ENCODE measurements around the gene CHMP2A. TPM values are rescaled to one million over a fixed set of nuclear protein-coding genes. Genes with fewer than 3 reads are reported as not detected.

Gene CHMP2A
- total and polyA plus RNA-seq, 2 of the 13 experiments (the other 11 are each of a cell fraction or from before 2014, with no cell fraction given): 49.7 to 55.0 TPM

- no peak for TF ChIP-seq ZNF713 (CRISPR knock-in tag; IDR thresholded peaks at IDR 0.05)
- peak; percentile 54 for TF ChIP-seq SRY (CRISPR knock-in tag; IDR thresholded peaks at IDR 0.05)
- TF ChIP-seq JARID2 (CRISPR knock-in tag; IDR thresholded peaks at IDR 0.05; ENCODE audit: insufficient replicate concordance): no peak
- 0 out of 2 replicates have a peak, but pooled peaks have one; percentile 34 for TF ChIP-seq PPARG (CRISPR knock-in tag; conservative IDR thresholded peaks at IDR 0.05)
- TF ChIP-seq CHD4 (IDR thresholded peaks at IDR 0.05; ENCODE audit: borderline replicate concordance, low read length): no peak
- TF ChIP-seq NR2F6 (IDR thresholded peaks at IDR 0.05): peak; percentile 41; the same call in 1 of the 2 replicates
- TF ChIP-seq NR2F6 (CRISPR knock-in tag; IDR thresholded peaks at IDR 0.05): 0 out of 2 replicates have a peak, but pooled peaks have one; percentile 44
- TF ChIP-seq ZFP36L1 (CRISPR knock-in tag; IDR thresholded peaks at IDR 0.05): no peak
- TF ChIP-seq XRCC5 (optimal IDR thresholded peaks at IDR 0.05; ENCODE audit: low read length): peak; percentile 44
- TF ChIP-seq KDM2A (CRISPR knock-in tag; IDR thresholded peaks at IDR 0.05; ENCODE audit: borderline replicate concordance, low read depth): peak; percentile 82; the same call in 1 of the 2 replicates
- peak; percentile 73; the same call in 1 of the 2 replicates for TF ChIP-seq ZSCAN9 (CRISPR knock-in tag; IDR thresholded peaks at IDR 0.05; ENCODE audit: borderline replicate concordance)
- peak; percentile 38; the same call in 1 of the 2 replicates for TF ChIP-seq ZSCAN22 (CRISPR knock-in tag; IDR thresholded peaks at IDR 0.05)
- peak; percentile 58; the same call in 1 of the 2 replicates for TF ChIP-seq RFX1 (IDR thresholded peaks at IDR 0.05)
- TF ChIP-seq TGIF2 (CRISPR knock-in tag; IDR thresholded peaks at IDR 0.05): peak; percentile 50; the same call in 1 of the 2 replicates
- no peak; the same call in 1 of the 2 replicates for TF ChIP-seq GMEB2 (CRISPR knock-in tag; IDR thresholded peaks at IDR 0.05; ENCODE audit: low read depth)
- TF ChIP-seq ZNF792 (CRISPR knock-in tag; IDR thresholded peaks at IDR 0.05): peak; percentile 70; the same call in 1 of the 2 replicates
- TF ChIP-seq TFE3 (CRISPR knock-in tag; IDR thresholded peaks at IDR 0.05): peak; percentile 73; the same call in 1 of the 2 replicates
- no peak for TF ChIP-seq ZBTB43 (CRISPR knock-in tag; conservative IDR thresholded peaks at IDR 0.05)
- TF ChIP-seq ZNF660 (CRISPR knock-in tag; IDR thresholded peaks at IDR 0.05; ENCODE audit: borderline replicate concordance, low read depth): 0 out of 2 replicates have a peak, but pooled peaks have one; percentile 52
- no peak for TF ChIP-seq GTF2F1 (IDR thresholded peaks at IDR 0.05; ENCODE audit: low read length)
- TF ChIP-seq UBTF (CRISPR knock-in tag; IDR thresholded peaks at IDR 0.05): peak; percentile 54; the same call in 1 of the 2 replicates
- TF ChIP-seq HES4 (CRISPR knock-in tag; IDR thresholded peaks at IDR 0.05; ENCODE audit: borderline replicate concordance): peak; percentile 49; the same call in 1 of the 2 replicates
- TF ChIP-seq TCF7L2 (IDR thresholded peaks at IDR 0.05; ENCODE audit: low read depth, low read length): no peak
- peak; percentile 12; the same call in 1 of the 2 replicates for TF ChIP-seq BRD4 (CRISPR knock-in tag; IDR thresholded peaks at IDR 0.05)
- TF ChIP-seq KLF15 (CRISPR knock-in tag; IDR thresholded peaks at IDR 0.05; ENCODE audit: borderline replicate concordance): 0 out of 2 replicates have a peak, but pooled peaks have one; percentile 18
Observed at GRCh38 chr19:58559275-58560006, 4.5 kb upstream of the CHMP2A start (continued).
